HUES6 (cell line): ENCODE measurements around the gene ACYP2.
A peak's percentile ranks its signal among the peaks of the same experiment; 100 is the strongest.
"Not testable (repeated sequence)": the region's sequence is repeated elsewhere in the genome, so short reads cannot be mapped to it uniquely, and the experiment has no call there.

Experiments used
- H3K27ac ChIP-seq: 2 replicates; pipeline ENCODE4 v1.7.0; 2013; ENCODE audit warnings: low read depth, mild to moderate bottlenecking, low read length, inconsistent platforms
- H3K27me3 ChIP-seq: 2 replicates; pipeline ENCODE4 v1.6.1; 2013; ENCODE audit warnings: low read length; ENCODE audit not compliant: control insufficient read depth, insufficient read depth
- H3K36me3 ChIP-seq: 2 replicates; pipeline ENCODE4 v1.6.1; 2013; ENCODE audit warnings: low read length; ENCODE audit not compliant: control insufficient read depth, insufficient read depth
- H3K4me1 ChIP-seq: 2 replicates; pipeline ENCODE4 v1.6.1; 2013; ENCODE audit warnings: low read length; ENCODE audit not compliant: control insufficient read depth, insufficient read depth
- H3K4me3 ChIP-seq: 2 replicates; pipeline ENCODE4 v1.5.1; 2013; ENCODE audit warnings: low read depth, low read length
- H3K9ac ChIP-seq: one replicate; pipeline ENCODE4 v1.6.1; 2013; ENCODE audit warnings: mild to moderate bottlenecking, low read length
- H3K9me3 ChIP-seq: 2 replicates; pipeline ENCODE4 v1.6.1; 2013; ENCODE audit warnings: low read depth, low read length; ENCODE audit not compliant: control insufficient read depth, insufficient read depth

Gene ACYP2

GRCh38 chr2:54115284-54116137 lies at the start of gene ACYP2:
TSS of gene ACYP2 (plus strand) at chr2:54115615.
- Histone ChIP-seq H3K4me1 (no peaks in the 10 kb centered on the region), H3K9ac (peak within 1 kb of the TSS; percentile 97), H3K4me3 (peak within 1 kb of the TSS; percentile 83), H3K36me3 (0 out of 2 replicates have a peak, but pooled peaks cover 2% of the 10 kb centered on the region), H3K27ac (peak within 1 kb of the TSS; percentile 99), H3K27me3 (no peaks in the 10 kb centered on the region), H3K9me3 (peaks cover 18% of the 10 kb centered on the region)

GRCh38 chr2:54065891-54066290 lies 49.5 kb upstream of the ACYP2 start:
- no peaks in the 10 kb centered on the region for H3K36me3 ChIP-seq
- H3K27me3 ChIP-seq, result no peaks in the 10 kb centered on the region
- H3K4me1 ChIP-seq, result no peaks in the 10 kb centered on the region
- no peak overlapping the region for H3K27ac ChIP-seq
- no peaks in the 10 kb centered on the region for H3K9me3 ChIP-seq
- no peak overlapping the region for H3K9ac ChIP-seq
- H3K4me3 ChIP-seq, result no peak overlapping the region

- H3K4me1 ChIP-seq, result no peaks in the 10 kb centered on the region
- H3K9ac ChIP-seq, result no peak overlapping the region
- no peak overlapping the region for H3K27ac ChIP-seq
- H3K9me3 ChIP-seq, result no peaks in the 10 kb centered on the region
- no peaks in the 10 kb centered on the region for H3K36me3 ChIP-seq
- no peaks in the 10 kb centered on the region for H3K27me3 ChIP-seq
- H3K4me3 ChIP-seq, result no peak overlapping the region
Measured at GRCh38 chr2:54067851-54068375, 47.5 kb upstream of the ACYP2 start.

GRCh38 chr2:54072483-54072882 lies 42.9 kb upstream of the ACYP2 start:
- not testable (repeated sequence) for H3K4me3 ChIP-seq, H3K27me3 ChIP-seq, H3K27ac ChIP-seq, H3K4me1 ChIP-seq, H3K36me3 ChIP-seq, H3K9me3 ChIP-seq, H3K9ac ChIP-seq

GRCh38 chr2:54073796-54074195 lies 41.6 kb upstream of the ACYP2 start:
- no peaks in the 10 kb centered on the region for H3K36me3 ChIP-seq
- no peaks in the 10 kb centered on the region for H3K27me3 ChIP-seq
- H3K4me3 ChIP-seq, result no peak overlapping the region
- no peaks in the 10 kb centered on the region for H3K9me3 ChIP-seq
- H3K9ac ChIP-seq, result no peak overlapping the region
- H3K4me1 ChIP-seq, result no peaks in the 10 kb centered on the region
- H3K27ac ChIP-seq, result no peak overlapping the region

- Histone ChIP-seq H3K27ac (no peak overlapping the region), H3K4me1 (no peaks in the 10 kb centered on the region), H3K27me3 (no peaks in the 10 kb centered on the region), H3K36me3 (no peaks in the 10 kb centered on the region), H3K4me3 (no peak overlapping the region), H3K9ac (no peak overlapping the region), H3K9me3 (no peaks in the 10 kb centered on the region)
Measured at GRCh38 chr2:54074606-54075341, 40.6 kb upstream of the ACYP2 start.

- no peaks in the 10 kb centered on the region for H3K9me3 ChIP-seq
- no peaks in the 10 kb centered on the region for H3K27me3 ChIP-seq
- no peak overlapping the region for H3K4me3 ChIP-seq
- no peaks in the 10 kb centered on the region for H3K4me1 ChIP-seq
- no peaks in the 10 kb centered on the region for H3K36me3 ChIP-seq
- H3K27ac ChIP-seq, result no peak overlapping the region
- no peak overlapping the region for H3K9ac ChIP-seq
Measured at GRCh38 chr2:54076586-54076985, 38.8 kb upstream of the ACYP2 start.

GRCh38 chr2:54077088-54077900 lies 38.1 kb upstream of the ACYP2 start:
- no peak overlapping the region for H3K9ac ChIP-seq

GRCh38 chr2:54079331-54079730 lies 36.1 kb upstream of the ACYP2 start:
- H3K36me3 ChIP-seq, result no peaks in the 10 kb centered on the region
- H3K27me3 ChIP-seq, result no peaks in the 10 kb centered on the region
- H3K4me1 ChIP-seq, result no peaks in the 10 kb centered on the region
- no peaks in the 10 kb centered on the region for H3K9me3 ChIP-seq
- no peak overlapping the region for H3K27ac ChIP-seq
- H3K9ac ChIP-seq, result no peak overlapping the region
- no peak overlapping the region for H3K4me3 ChIP-seq

More at GRCh38 chr2:54077088-54077900, 38.1 kb upstream of the ACYP2 start:
- Histone ChIP-seq H3K27me3 (no peaks in the 10 kb centered on the region), H3K9me3 (no peaks in the 10 kb centered on the region), H3K36me3 (no peaks in the 10 kb centered on the region), H3K27ac (no peak overlapping the region), H3K4me1 (no peaks in the 10 kb centered on the region), H3K4me3 (no peak overlapping the region)

- H3K27me3 ChIP-seq, result no peaks in the 10 kb centered on the region
- no peak overlapping the region for H3K9ac ChIP-seq
- no peaks in the 10 kb centered on the region for H3K4me1 ChIP-seq
- no peaks in the 10 kb centered on the region for H3K9me3 ChIP-seq
- no peak overlapping the region for H3K27ac ChIP-seq
- no peak overlapping the region for H3K4me3 ChIP-seq
- H3K36me3 ChIP-seq, result no peaks in the 10 kb centered on the region
Measured at GRCh38 chr2:54081574-54081973, 33.8 kb upstream of the ACYP2 start.
